ENCODE results near the gene R3HDM2.

- peak; percentile 87 to 98 (median 94) for TF ChIP-seq CTCF (IDR thresholded peaks at IDR 0.05)
- TF ChIP-seq POLR2A (IDR thresholded peaks at IDR 0.05): no peak
Observed at GRCh38 chr12:57213058-57213715, 217.7 kb downstream of the R3HDM2 start.
